Kidney capillary endothelial cell (primary cell): Measurements from ENCODE around the gene CRADD.

Experiments used
- DNase-seq: peaks from one replicate; pipeline ENCODE4 v3.0.0-alpha.2; 2018; ENCODE audit warnings: low spot score

CRADD gene

GRCh38 chr12:93939641-93940325 is 262.6 kb downstream of the CRADD start:
- no peak for DNase-seq

GRCh38 chr12:93943780-93944179 is 266.6 kb downstream of the CRADD start:
- DNase-seq: no peak

- no peak for DNase-seq
These were observed 267.0 kb downstream of the CRADD start for GRCh38 chr12:93944201-93944600.
